ENCODE data around the gene CREB5.

GRCh38 chr7:28546067-28546466 lies 133.7 kb downstream of the CREB5 start:
- TF ChIP-seq CTCF (conservative IDR thresholded peaks at IDR 0.05; ENCODE audit: low read depth in 2 of 2): no peak
- TF ChIP-seq EZH2phosphoT487 (IDR thresholded peaks at IDR 0.05; ENCODE audit: unreplicated experiment): no peak
- TF ChIP-seq EZH2 (IDR thresholded peaks at IDR 0.05; ENCODE audit: low read depth, unreplicated experiment): no peak
- TF ChIP-seq POLR2AphosphoS5 (IDR thresholded peaks at IDR 0.05; ENCODE audit: low read depth): no peak
- no peak for TF ChIP-seq ETS1 (IDR thresholded peaks at IDR 0.05)
- TF ChIP-seq CREB1 (CRISPR knock-in tag; IDR thresholded peaks at IDR 0.05; ENCODE audit: low read depth): no peak
- no peak for TF ChIP-seq ZNF331 (CRISPR knock-in tag; IDR thresholded peaks at IDR 0.05; ENCODE audit: low read depth)
- TF ChIP-seq, protein P1, sequence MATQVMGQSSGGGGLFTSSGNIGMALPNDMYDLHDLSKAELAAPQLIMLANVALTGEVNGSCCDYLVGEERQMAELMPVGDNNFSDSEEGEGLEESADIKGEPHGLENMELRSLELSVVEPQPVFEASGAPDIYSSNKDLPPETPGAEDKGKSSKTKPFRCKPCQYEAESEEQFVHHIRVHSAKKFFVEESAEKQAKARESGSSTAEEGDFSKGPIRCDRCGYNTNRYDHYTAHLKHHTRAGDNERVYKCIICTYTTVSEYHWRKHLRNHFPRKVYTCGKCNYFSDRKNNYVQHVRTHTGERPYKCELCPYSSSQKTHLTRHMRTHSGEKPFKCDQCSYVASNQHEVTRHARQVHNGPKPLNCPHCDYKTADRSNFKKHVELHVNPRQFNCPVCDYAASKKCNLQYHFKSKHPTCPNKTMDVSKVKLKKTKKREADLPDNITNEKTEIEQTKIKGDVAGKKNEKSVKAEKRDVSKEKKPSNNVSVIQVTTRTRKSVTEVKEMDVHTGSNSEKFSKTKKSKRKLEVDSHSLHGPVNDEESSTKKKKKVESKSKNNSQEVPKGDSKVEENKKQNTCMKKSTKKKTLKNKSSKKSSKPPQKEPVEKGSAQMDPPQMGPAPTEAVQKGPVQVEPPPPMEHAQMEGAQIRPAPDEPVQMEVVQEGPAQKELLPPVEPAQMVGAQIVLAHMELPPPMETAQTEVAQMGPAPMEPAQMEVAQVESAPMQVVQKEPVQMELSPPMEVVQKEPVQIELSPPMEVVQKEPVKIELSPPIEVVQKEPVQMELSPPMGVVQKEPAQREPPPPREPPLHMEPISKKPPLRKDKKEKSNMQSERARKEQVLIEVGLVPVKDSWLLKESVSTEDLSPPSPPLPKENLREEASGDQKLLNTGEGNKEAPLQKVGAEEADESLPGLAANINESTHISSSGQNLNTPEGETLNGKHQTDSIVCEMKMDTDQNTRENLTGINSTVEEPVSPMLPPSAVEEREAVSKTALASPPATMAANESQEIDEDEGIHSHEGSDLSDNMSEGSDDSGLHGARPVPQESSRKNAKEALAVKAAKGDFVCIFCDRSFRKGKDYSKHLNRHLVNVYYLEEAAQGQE (IDR thresholded peaks at IDR 0.05; ENCODE audit: unreplicated experiment): no peak
- no peak for TF ChIP-seq JUNB (IDR thresholded peaks at IDR 0.05; ENCODE audit: unreplicated experiment)
